Activated T-helper 1 cell treated with anti-CD3 and anti-CD28 coated beads, Interleukin-12 subunit alpha, Interleukin-12 subunit beta, Interleukin-2, Interleukin-4 antibody, amounts not matched to agents 30 ng/mL and 10 ng/mL and 1 ng/mL, durations not matched to agents 14 hours and 24 hours and 36 hours (primary cell): ENCODE data around the gene CENPB. TPM values are rescaled to one million over a fixed set of nuclear protein-coding genes. Genes with fewer than 3 reads are reported as not detected.
A peak's percentile ranks its signal among the peaks of the same experiment; 100 is the strongest.

ENCODE experiments used
- DNase-seq: peaks from one replicate; pipeline ENCODE4 v3.0.0; 2021; ENCODE audit warnings: low spot score
- H3K27ac Mint-ChIP-seq: one replicate; pipeline ENCODE4 v1.8.0; 2021; ENCODE audit warnings: mild to moderate bottlenecking, mixed read lengths
- H3K27me3 Mint-ChIP-seq: one replicate; pipeline ENCODE4 v1.8.0; 2022; ENCODE audit warnings: mild to moderate bottlenecking, moderate library complexity, mixed read lengths; ENCODE audit not compliant: insufficient read depth
- H3K36me3 Mint-ChIP-seq: one replicate; pipeline ENCODE4 v1.8.0; 2021; ENCODE audit warnings: low read depth, mixed read lengths
- H3K4me1 Mint-ChIP-seq: one replicate; pipeline ENCODE4 v1.8.0; 2021; ENCODE audit warnings: low read depth, mixed read lengths
- H3K4me3 Mint-ChIP-seq: one replicate; pipeline ENCODE4 v1.8.0; 2021; ENCODE audit warnings: mild to moderate bottlenecking, moderate library complexity, mixed read lengths
- H3K9me3 Mint-ChIP-seq: one replicate; pipeline ENCODE4 v1.8.0; 2021; ENCODE audit warnings: mixed read lengths
- intact Hi-C: fragments of 100-400 bp; cut with micrococcal nuclease; formaldehyde crosslinking; loops from one replicate; pipeline ENCODE4 v1.15.1; 2024
- total RNA-seq: library from RNA; stranded (reverse); gene quantifications from 2 replicates; pipeline ENCODE4 v1.2.3, GENCODE V29; 2022

Gene CENPB
- total RNA-seq, 1 donor from 2014 or later, result 72.3 TPM

GRCh38 chr20:3818155-3819151 lies 31.9 kb upstream of the CENPB start:
- Mint-ChIP-seq H3K36me3 (peaks cover 5% of the 10 kb centered on the region), H3K4me1 (peaks cover 53% of the 10 kb centered on the region), H3K4me3 (peak overlapping the region; percentile 42), H3K27ac (peak overlapping the region; percentile 86), H3K27me3 (no peaks in the 10 kb centered on the region), H3K9me3 (no peaks in the 10 kb centered on the region)
- intact Hi-C loops, result loop anchor here (10.0 kb wide), 2 partner anchors 344 to 1294 kb away; partner anchors contain the start of gene ATRN
- no peak for DNase-seq

GRCh38 chr20:3815703-3816315 lies 29.3 kb upstream of the CENPB start:
- no peaks in the 10 kb centered on the region for H3K9me3 Mint-ChIP-seq
- peaks cover 6% of the 10 kb centered on the region for H3K36me3 Mint-ChIP-seq
- peak overlapping the region; percentile 79 for H3K27ac Mint-ChIP-seq
- intact Hi-C loops, result loop anchor here (10.0 kb wide), 2 partner anchors 341 to 1291 kb away; partner anchors contain the start of gene ATRN
- no peak for DNase-seq
- H3K27me3 Mint-ChIP-seq, result no peaks in the 10 kb centered on the region
- H3K4me3 Mint-ChIP-seq, result peak overlapping the region; percentile 60
- peaks cover 71% of the 10 kb centered on the region for H3K4me1 Mint-ChIP-seq

- H3K27ac Mint-ChIP-seq, result no peak overlapping the region
- H3K9me3 Mint-ChIP-seq, result no peaks in the 10 kb centered on the region
- DNase-seq, result no peak
- peak overlapping the region; percentile 33 for H3K4me3 Mint-ChIP-seq
- peaks cover 6% of the 10 kb centered on the region for H3K36me3 Mint-ChIP-seq
- no peaks in the 10 kb centered on the region for H3K27me3 Mint-ChIP-seq
- peaks cover 76% of the 10 kb centered on the region for H3K4me1 Mint-ChIP-seq
- intact Hi-C loops, result loop anchor here (10.0 kb wide), 2 partner anchors 340 to 1290 kb away; partner anchors contain the start of gene ATRN
These were observed 28.5 kb upstream of the CENPB start for GRCh38 chr20:3814928-3815495.

GRCh38 chr20:3813848-3814581 lies 27.5 kb upstream of the CENPB start:
- Mint-ChIP-seq H3K9me3 (no peaks in the 10 kb centered on the region), H3K36me3 (peaks cover 6% of the 10 kb centered on the region), H3K27ac (no peak overlapping the region), H3K27me3 (no peaks in the 10 kb centered on the region), H3K4me3 (no peak overlapping the region), H3K4me1 (peaks cover 69% of the 10 kb centered on the region)
- no peak for DNase-seq
- intact Hi-C loops, result loop anchor here (10.0 kb wide), 2 partner anchors 339 to 1289 kb away; partner anchors contain the start of gene ATRN

- no peak overlapping the region for H3K27ac Mint-ChIP-seq
- no peaks in the 10 kb centered on the region for H3K9me3 Mint-ChIP-seq
- H3K4me3 Mint-ChIP-seq, result no peak overlapping the region
- H3K27me3 Mint-ChIP-seq, result no peaks in the 10 kb centered on the region
- intact Hi-C loops, result loop anchor here (10.0 kb wide), 2 partner anchors 338 to 1288 kb away; partner anchors contain the start of gene ATRN
- H3K36me3 Mint-ChIP-seq, result peaks cover 6% of the 10 kb centered on the region
- peaks cover 61% of the 10 kb centered on the region for H3K4me1 Mint-ChIP-seq
- DNase-seq, result no peak
These were observed 26.7 kb upstream of the CENPB start for GRCh38 chr20:3812975-3813847.

GRCh38 chr20:3812259-3812681 lies 25.7 kb upstream of the CENPB start:
- peak overlapping the region; percentile 75 for H3K4me3 Mint-ChIP-seq
- intact Hi-C loops, result loop anchor here (10.0 kb wide), 2 partner anchors 337 to 1287 kb away; partner anchors contain the start of gene ATRN

GRCh38 chr20:3811467-3812258 lies 25.1 kb upstream of the CENPB start:
- peaks cover 65% of the 10 kb centered on the region for H3K4me1 Mint-ChIP-seq
- no peaks in the 10 kb centered on the region for H3K9me3 Mint-ChIP-seq
- H3K27me3 Mint-ChIP-seq, result no peaks in the 10 kb centered on the region
- peak; percentile 77 for DNase-seq
- H3K4me3 Mint-ChIP-seq, result peak overlapping the region; percentile 75
- peak overlapping the region; percentile 92 for H3K27ac Mint-ChIP-seq
- intact Hi-C loops, result loop anchor here (1.0 to 10.0 kb wide), 6 partner anchors 9 to 1287 kb away; partner anchors contain the start of genes AP5S1, ATRN and CENPB
- peaks cover 15% of the 10 kb centered on the region for H3K36me3 Mint-ChIP-seq

More at GRCh38 chr20:3812259-3812681, 25.7 kb upstream of the CENPB start:
- Mint-ChIP-seq H3K4me1 (peaks cover 61% of the 10 kb centered on the region), H3K27ac (peak overlapping the region; percentile 92), H3K27me3 (no peaks in the 10 kb centered on the region), H3K9me3 (no peaks in the 10 kb centered on the region), H3K36me3 (peaks cover 9% of the 10 kb centered on the region)
- no peak for DNase-seq

GRCh38 chr20:3808544-3808943 lies 22.0 kb upstream of the CENPB start:
- Mint-ChIP-seq H3K4me1 (peaks cover 60% of the 10 kb centered on the region), H3K36me3 (peaks cover 37% of the 10 kb centered on the region), H3K4me3 (no peak overlapping the region), H3K27me3 (no peaks in the 10 kb centered on the region), H3K27ac (peak overlapping the region; percentile 58), H3K9me3 (no peaks in the 10 kb centered on the region)
- intact Hi-C loops, result no loop called here
- no peak for DNase-seq

GRCh38 chr20:3804781-3805180 lies 18.2 kb upstream of the CENPB start:
- H3K36me3 Mint-ChIP-seq, result peaks cover 55% of the 10 kb centered on the region
- H3K4me1 Mint-ChIP-seq, result peaks cover 47% of the 10 kb centered on the region

GRCh38 chr20:3804254-3804751 lies 17.8 kb upstream of the CENPB start:
- Mint-ChIP-seq H3K4me1 (peaks cover 51% of the 10 kb centered on the region), H3K27me3 (no peaks in the 10 kb centered on the region), H3K27ac (peak overlapping the region; percentile 52), H3K36me3 (peaks cover 56% of the 10 kb centered on the region), H3K4me3 (no peak overlapping the region), H3K9me3 (no peaks in the 10 kb centered on the region)
- no peak for DNase-seq
- intact Hi-C loops, result no loop called here

More at GRCh38 chr20:3804781-3805180, 18.2 kb upstream of the CENPB start:
- no peak for DNase-seq
- H3K4me3 Mint-ChIP-seq, result no peak overlapping the region
- H3K27me3 Mint-ChIP-seq, result no peaks in the 10 kb centered on the region
- H3K27ac Mint-ChIP-seq, result no peak overlapping the region
- no peaks in the 10 kb centered on the region for H3K9me3 Mint-ChIP-seq
- intact Hi-C loops, result no loop called here
